ENCODE data around the gene ABCG1. TPM values are rescaled to one million over a fixed set of nuclear protein-coding genes. Genes with fewer than 3 reads are reported as not detected.

The ABCG1 gene
- total and polyA plus RNA-seq, 12 donors = 5.5 to 26.2 (median 14.6) TPM

DNA sequence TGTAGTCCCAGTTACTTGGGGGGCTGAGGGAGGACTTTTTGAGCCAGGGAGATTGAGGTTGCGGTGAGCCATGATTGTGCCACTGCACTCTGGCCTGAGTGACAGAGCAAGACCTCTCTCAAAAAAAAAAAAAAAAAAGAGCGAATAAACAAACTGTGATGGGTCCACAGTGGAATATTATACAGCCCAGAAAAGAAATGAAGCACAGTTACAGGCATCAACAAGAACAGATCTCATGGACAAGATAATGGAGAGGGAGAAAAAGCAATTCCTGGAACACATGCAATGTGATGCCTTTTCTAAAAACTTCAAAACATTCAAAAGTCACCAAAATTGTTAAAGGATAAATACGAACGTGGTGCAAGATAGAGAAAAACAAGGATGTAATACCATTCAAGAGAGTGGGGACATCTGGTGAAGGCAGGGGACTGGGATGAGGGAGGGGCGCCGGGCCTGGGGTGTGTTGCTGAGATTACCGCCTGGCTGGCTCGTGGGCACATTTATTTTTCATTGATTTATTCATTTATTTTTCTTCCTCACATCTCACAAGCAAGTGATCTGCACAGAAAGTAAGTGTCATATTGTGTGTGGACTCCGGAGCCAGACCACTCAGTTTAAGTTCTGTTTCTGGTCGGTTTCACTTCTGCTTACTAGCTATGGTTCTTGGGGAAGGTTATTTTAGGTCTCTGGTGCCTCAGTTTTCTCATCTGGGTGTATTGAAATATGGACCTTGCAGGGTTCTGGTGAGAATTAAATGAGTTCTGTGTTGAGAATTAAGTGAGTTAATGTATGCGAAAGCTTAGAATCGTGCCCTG lies 30.1 kb downstream of the ABCG1 start:
- peaks cover 0 to 40% (median 20%) of the 10 kb centered on the region in 9 donors for H3K4me1 ChIP-seq
- H3K27me3 ChIP-seq = no peaks in the 10 kb centered on the region
- H3K9me3 ChIP-seq = no peaks in the 10 kb centered on the region
- H3K4me3 ChIP-seq = no peak overlapping the region
- no peak overlapping the region for H3K27ac ChIP-seq
- no peak for DNase-seq
- ATAC-seq = no peak
- H3K36me3 ChIP-seq = no peaks in the 10 kb centered on the region
- WGBS, 2 donors = 96% methylated on average over 12 of the region's 12 CpGs
- intact Hi-C loops (cut with DNase I) = no loop called here
- TF ChIP-seq, protein P1, sequence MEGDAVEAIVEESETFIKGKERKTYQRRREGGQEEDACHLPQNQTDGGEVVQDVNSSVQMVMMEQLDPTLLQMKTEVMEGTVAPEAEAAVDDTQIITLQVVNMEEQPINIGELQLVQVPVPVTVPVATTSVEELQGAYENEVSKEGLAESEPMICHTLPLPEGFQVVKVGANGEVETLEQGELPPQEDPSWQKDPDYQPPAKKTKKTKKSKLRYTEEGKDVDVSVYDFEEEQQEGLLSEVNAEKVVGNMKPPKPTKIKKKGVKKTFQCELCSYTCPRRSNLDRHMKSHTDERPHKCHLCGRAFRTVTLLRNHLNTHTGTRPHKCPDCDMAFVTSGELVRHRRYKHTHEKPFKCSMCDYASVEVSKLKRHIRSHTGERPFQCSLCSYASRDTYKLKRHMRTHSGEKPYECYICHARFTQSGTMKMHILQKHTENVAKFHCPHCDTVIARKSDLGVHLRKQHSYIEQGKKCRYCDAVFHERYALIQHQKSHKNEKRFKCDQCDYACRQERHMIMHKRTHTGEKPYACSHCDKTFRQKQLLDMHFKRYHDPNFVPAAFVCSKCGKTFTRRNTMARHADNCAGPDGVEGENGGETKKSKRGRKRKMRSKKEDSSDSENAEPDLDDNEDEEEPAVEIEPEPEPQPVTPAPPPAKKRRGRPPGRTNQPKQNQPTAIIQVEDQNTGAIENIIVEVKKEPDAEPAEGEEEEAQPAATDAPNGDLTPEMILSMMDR (IDR thresholded peaks at IDR 0.05) = no peak

DNA sequence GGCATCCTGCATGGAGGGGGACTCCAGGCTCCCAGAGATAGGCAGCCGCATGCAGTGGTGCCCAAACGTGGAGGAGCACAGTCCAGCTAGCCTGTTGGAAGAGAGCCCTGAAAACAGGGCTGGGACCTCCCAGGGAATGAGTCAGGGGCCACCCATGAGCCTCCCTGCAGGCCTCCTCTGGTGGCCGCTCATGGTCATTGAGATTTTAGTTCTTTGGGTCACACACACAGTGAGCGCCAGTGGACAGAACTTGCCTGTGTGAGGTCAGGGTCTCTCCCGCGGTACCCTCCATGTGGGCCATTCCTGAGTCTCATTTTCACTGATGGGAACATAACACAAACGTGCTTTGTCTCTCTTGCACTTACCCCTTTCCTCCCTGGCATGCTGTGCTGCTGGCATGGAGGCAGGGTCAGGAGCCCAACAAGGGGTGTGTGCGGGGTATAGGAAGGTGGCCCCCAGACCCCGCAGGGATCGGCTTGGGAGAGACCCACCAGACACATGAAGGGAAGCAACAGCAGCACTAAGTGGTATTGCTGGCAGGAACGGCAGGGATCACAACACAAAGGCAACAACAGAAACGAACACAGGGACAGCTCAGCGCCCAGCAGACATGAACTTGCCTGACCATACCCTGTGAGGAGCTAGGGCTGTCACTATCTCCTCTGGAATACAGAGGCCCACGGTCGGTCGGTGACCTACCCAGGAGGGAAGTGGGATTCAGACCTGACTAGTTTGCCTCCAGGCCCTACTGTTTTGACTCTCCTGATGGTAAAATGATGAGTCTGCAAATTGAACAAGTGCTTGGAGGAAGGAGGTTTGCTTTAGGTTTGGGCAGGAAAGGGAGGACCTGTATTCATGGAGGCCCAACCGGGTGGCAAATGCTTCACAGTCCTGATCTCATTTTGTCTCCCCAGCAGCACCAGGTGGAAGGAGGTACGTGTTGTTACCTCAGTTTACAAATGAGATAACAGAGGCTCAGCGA lies 31.8 kb downstream of the ABCG1 start:
- DNase-seq = no peak
- intact Hi-C loops (cut with DNase I) = loop anchor here in 1 of 10 donors (10.0 kb wide), 1 partner anchor 86 kb away; no protein-coding TSS in a partner anchor
- H3K4me1 ChIP-seq = peaks cover 0 to 36% (median 4%) of the 10 kb centered on the region in 9 donors
- no peak overlapping the region for H3K27ac ChIP-seq
- no peaks in the 10 kb centered on the region for H3K36me3 ChIP-seq
- H3K9me3 ChIP-seq = no peaks in the 10 kb centered on the region
- H3K27me3 ChIP-seq = no peaks in the 10 kb centered on the region
- no peak overlapping the region for H3K4me3 ChIP-seq
- ATAC-seq = no peak
- TF ChIP-seq, protein P1 (IDR thresholded peaks at IDR 0.05) = no peak
- WGBS, 2 donors = 88% methylated on average over 19 of the region's 19 CpGs

DNA sequence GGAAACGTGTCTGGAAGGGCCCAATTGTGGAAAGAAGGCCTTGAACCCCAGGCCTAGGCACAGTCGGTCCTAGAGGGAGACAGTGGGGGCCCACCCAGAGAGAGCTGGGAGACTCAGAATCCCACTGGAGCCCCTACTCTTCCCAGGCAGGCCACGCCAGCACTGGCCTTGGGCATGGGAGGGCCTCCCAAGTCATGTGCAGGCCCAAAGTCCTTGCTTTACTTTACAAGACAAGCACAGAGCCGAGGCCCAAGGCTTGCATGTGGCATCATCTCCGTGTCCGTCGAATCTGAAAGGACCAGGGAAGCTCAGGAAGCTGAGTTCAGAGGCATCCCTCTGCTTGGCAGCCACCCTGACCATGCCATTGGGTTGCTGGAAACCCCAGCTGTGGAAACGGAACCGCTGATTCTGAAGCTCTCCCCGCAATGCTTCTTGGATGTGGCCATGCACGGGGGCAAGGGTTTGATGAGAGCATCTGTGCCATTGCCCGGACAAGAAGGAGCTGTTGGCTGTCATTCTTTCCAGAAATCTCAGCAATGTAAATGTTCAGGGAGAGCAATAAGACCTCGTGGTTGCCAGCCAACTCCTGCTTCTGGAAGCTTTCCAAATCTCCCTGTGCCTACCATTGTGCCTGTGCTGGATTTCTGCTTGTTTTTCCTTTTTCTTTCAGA lies 32.8 kb downstream of the ABCG1 start:
- TF ChIP-seq, protein P1 (IDR thresholded peaks at IDR 0.05) = no peak
- Histone ChIP-seq H3K9me3 (no peaks in the 10 kb centered on the region), H3K4me3 (no peak overlapping the region), H3K27ac (no peak overlapping the region), H3K27me3 (no peaks in the 10 kb centered on the region), H3K36me3 (no peaks in the 10 kb centered on the region), H3K4me1 (peaks cover 0 to 32% (median 0%) of the 10 kb centered on the region in 9 donors)
- WGBS, 2 donors = 87% methylated on average over 13 of the region's 13 CpGs
- intact Hi-C loops (cut with DNase I) = loop anchor here in 1 of 10 donors (10.0 kb wide), 1 partner anchor 87 kb away; no protein-coding TSS in a partner anchor
- DNase-seq (no peak), ATAC-seq (no peak)

DNA sequence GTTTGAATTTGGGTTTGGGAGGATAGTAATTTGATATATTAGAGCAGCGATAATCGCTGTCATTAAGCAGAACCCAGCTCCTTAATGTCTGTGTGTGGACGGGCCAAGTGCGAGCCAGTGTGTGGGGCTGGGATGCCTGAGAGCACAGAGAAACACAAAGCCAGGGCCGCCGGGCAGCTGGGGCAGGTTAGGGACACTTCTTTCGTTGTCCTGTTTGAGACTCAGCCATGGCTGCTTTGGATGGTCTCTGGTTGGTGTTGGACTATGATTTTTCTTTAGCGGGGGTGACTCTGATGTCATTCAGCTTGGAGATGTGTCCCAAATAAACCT lies 33.4 kb downstream of the ABCG1 start:
- H3K27ac ChIP-seq = no peak overlapping the region
- ATAC-seq = no peak
- H3K36me3 ChIP-seq = no peaks in the 10 kb centered on the region
- WGBS, 2 donors = 92 to 93% methylated on average over 8 of the region's 8 CpGs
- no peaks in the 10 kb centered on the region for H3K9me3 ChIP-seq
- H3K27me3 ChIP-seq = no peaks in the 10 kb centered on the region
- H3K4me1 ChIP-seq = peaks cover 0 to 33% (median 2%) of the 10 kb centered on the region in 9 donors
- TF ChIP-seq, protein P1 (IDR thresholded peaks at IDR 0.05) = no peak
- H3K4me3 ChIP-seq = no peak overlapping the region
- intact Hi-C loops (cut with DNase I) = loop anchor here in 1 of 10 donors (10.0 kb wide), 1 partner anchor 87 kb away; no protein-coding TSS in a partner anchor
- no peak for DNase-seq

Measured in heart right ventricle (tissue), 16 donors.